HG02870 (cell line): ENCODE data around the gene LPXN.
A peak's percentile ranks its signal among the peaks of the same experiment; 100 is the strongest.

Experiments
- ATAC-seq: cut with Tn5 transposase; IDR thresholded peaks from one replicate; pipeline ENCODE4 v1.9.1; 2021; ENCODE audit warnings: mild to moderate bottlenecking, moderate library complexity; ENCODE audit not compliant: unreplicated experiment

The LPXN gene

DNA sequence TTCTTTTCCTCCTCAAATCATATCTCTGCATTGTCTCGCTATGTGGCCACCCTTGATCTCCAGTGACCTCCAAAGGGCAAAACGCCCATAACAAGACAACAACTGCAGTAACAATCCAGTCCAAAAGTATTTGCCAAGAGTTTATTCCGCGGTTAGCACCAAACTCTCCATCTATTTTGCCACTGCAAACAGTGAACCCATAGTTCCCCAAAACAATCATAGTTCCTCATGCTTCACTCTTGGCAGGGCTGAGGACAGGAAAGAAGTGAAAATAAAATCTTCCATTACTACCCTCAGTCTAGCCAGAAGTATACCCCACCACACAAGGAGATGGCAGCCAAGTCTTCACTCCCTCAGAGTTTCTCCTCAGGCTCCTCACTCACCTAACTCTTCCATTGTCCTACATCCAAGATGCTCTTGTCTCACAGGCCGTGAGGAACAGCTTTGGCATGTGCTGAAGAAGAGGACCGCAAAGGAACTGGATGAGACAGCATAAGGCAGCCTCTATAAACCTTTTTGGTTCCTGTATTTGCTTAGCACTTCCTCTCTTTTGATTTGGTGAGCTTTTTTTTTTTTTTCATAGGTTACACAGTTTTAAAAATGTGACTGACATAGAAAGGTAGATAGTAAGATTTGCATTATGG, at the start of gene LPXN:
Gene LPXN, minus strand, starts transcription at position 480 of the 644 bp plus-strand sequence. Its CDS starts 84 bp downstream, at position 396.
- no peak for ATAC-seq

DNA sequence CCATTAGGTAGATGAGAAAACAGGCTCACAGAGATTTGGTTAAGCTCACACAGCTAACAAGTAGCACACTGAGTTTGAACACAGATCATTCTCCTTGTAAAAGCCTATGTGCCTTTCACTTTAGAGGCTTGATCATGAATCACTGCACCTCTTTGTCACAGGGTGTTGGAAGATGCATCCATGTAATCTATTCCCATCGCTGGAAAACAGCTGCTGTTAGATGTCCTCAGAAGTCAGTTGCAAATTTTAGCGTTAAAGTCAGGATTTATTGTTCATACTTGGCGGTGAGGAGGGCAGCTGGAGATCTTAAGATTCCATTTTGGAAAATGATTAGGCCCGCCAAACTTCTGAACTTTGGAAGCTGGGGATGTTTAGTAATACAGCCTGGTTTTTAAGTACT, 49.4 kb upstream of the LPXN start:
- no peak for ATAC-seq

- ATAC-seq: no peak
Observed at GRCh38 chr11:58622344-58622743, 46.7 kb upstream of the LPXN start, which contains the start of gene CNTF. Gene CNTF, plus strand, starts transcription at chr11:58622665. Its CDS starts 88 bp downstream, at chr11:58622753.

GRCh38 chr11:58621586-58622262, 46.1 kb upstream of the LPXN start:
- no peak for ATAC-seq

DNA sequence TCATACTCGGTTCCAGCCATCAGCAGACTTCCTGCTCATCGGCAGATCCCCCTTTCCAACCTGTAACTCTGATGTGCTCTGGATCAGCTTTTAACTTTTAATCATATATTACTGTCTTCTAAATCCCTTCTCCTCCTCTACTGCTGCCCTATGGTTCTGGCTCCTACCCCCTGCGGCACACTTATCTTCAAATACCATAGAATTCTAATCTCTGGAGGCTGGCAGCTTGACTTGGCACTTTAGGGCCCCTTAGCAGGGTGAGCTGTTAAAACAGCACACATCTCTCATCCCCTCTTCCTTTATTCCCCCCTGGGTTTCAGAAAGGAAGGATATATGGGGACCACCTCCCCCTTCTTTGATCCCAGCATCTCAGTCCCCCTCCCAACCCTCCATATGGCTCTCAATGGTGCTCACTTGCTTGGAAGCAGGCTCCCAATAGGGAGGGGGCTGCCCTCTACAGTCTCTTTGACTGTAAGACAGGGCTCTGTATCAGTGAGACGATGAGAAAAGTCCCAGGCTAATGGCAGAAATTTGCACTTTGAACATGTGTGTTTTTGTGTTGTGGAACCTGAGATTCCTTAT, 42.4 kb upstream of the LPXN start:
- ATAC-seq: no peak

DNA sequence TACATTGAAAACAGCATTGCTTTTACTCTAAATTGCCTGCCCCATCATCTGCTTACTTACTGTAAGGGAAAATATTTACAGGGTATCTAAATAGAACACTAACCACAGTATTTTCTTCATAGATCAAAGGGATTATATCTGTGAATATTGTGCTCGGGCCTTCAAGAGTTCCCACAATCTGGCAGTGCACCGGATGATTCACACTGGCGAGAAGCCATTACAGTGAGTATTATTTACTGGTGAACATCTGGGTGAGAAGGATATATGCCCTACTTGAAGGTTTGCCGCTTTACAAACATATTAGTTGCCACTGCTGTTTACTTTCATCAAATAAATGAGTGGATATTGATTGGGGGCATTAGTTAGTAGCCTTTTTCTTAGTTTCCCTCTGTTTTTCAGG, 40.9 kb upstream of the LPXN start:
- no peak for ATAC-seq

DNA sequence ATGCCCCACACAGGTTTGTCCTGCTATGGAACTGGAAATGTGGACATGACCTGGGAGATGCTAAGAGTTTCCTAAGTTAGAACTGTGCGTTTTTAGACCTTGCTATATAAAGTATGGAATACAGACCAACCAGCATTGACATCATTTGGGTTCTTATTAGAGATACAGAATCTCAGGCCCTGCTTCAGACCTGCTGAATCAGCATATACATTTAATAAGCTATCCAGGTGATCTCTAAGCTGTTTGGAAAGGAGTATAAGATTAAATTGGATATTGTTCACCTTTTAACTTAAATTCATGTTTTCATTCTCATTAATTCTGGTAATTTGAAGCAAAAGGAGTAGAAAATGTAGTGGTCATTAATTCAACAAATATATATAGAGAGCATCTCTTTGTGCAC, 39.9 kb upstream of the LPXN start:
- no peak for ATAC-seq

DNA sequence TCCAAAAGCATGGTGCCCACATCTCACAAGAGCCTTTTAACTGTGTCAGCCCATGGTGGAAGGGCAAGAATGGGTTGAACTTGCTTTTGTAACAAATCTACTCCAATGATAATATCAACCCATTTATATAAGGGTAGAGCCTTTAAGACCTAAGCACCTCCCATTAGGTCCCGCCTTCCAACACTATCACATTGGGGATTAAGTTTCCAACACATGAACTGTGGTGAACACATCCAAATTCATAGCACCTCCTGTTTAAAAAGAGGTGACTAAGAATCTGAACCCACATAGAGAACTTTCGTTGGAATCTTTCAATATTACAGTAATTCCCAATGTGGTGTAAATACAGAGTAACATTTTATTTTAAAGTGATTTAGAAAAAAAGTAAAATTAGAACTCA, 37.6 kb upstream of the LPXN start:
- ATAC-seq: no peak

DNA sequence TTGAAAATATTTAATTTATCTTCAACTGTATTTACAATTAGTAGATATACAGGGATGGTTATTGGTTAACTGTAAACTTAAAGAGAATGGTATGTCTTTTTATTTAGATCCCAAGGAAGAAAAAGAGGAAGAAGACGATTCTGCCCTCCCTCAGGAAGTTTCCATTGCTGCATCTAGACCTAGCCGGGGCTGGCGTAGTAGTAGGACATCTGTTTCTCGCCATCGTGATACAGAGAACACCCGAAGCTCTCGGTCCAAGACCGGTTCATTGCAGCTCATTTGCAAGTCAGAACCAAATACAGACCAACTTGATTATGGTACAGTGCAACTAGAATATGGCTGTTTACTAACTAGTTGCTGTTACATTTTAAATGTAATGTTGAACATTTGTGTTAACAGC, 34.1 kb upstream of the LPXN start:
- ATAC-seq: peak; percentile 51

DNA sequence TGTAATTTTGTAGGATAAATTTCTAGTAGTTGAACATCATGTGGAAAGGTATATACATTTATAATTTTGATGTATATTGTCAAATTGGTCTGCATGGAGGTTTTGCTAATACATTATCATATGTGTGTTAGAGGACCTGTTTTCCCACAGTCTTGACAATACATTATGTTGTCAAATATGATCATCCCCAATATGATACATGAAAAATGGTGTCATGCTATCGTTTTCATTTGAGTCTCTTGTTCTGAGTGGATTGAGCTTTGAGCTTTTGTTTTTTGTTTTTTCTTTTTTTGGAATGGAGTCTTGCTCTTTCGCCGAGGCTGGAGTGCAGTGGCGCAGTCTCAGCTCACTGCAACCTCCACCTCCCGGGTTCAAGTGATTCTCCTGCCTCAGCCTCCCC, 32.7 kb upstream of the LPXN start:
- ATAC-seq: no peak

GRCh38 chr11:58606930-58607714, 31.5 kb upstream of the LPXN start:
- ATAC-seq: no peak

- no peak for ATAC-seq
Observed at GRCh38 chr11:58600510-58600909, 24.9 kb upstream of the LPXN start.

DNA sequence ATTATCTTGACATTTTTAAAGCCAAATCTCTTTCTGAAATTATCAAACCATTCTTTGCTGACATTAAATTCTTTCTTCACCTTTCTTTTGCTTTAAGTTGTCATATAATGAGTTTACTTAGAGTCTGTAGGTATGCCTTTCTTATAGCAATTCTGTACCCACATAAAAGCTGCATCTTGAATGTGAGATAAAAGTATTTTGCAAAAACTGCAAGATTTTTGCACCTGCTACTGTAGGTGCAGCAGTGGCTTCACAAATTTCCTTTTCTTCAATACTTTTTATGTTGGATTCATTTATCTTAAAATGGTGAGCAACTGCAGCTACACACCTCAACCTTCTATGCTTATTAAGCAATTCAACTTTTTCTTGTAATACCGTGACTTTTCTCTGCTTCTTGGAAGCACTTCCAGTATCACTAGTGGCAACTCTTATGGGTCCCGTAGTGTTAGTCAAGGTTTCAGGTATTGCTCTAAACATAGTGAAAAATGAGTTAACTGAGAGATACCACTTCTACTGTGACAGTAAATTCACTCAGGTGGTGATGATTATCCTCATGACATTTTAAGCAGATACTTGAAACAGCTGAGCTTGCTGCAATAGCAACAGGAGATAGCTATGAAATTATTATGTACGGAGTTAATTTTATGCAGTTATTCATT, 22.0 kb upstream of the LPXN start:
- ATAC-seq: peak; percentile 55

DNA sequence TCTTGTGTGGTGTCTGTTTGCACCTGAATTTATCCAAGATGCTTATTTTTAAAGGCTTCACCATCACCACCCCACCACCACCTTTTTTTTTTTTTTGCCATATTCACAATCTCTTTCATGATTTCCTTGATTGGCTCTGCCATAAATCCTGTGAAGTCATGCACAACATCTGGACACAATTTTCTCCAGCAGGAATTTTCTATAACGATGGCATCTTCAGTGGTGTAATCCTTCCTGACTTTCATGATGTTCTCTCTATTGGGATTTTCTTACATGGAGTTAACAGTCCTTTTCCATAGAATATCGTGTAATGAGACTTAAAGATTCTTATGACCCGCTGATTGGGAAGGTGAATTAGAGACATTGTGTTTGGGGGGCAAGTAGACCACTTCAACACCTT, 21.0 kb upstream of the LPXN start:
- ATAC-seq: no peak

GRCh38 chr11:58594826-58595225, 19.2 kb upstream of the LPXN start:
- no peak for ATAC-seq

DNA sequence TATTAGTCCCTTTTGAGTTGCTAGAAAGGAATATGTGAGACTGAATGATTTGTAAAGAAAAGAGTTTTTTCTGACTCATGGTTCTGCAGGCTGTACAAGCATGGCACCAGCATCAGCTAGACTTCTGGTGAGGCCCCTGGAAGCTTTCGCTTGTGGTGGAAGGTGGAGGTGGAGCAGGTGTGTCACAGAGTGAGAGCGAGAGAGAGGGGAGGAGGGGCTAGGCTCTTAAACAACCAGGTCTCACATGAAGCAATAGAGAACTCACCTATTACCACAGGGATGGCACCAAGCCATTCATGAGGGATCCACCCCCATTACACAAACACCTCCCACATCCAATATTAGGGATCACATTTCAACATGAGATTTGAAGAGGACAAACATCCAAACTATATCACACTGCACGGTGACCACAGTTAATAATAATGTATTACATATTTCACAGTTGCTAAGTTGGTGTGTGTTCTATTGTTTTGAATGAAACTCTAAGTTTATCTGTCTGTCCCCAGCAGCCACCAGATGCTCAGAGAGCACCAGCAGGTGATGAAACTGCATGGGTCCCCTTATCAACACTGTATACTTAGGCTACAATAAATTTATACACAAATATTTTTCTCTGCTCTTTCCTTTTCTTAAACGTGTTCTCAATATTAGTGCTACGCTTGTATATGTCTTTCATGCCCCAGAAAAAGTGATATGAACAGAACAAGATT, 17.3 kb upstream of the LPXN start:
- no peak for ATAC-seq

DNA sequence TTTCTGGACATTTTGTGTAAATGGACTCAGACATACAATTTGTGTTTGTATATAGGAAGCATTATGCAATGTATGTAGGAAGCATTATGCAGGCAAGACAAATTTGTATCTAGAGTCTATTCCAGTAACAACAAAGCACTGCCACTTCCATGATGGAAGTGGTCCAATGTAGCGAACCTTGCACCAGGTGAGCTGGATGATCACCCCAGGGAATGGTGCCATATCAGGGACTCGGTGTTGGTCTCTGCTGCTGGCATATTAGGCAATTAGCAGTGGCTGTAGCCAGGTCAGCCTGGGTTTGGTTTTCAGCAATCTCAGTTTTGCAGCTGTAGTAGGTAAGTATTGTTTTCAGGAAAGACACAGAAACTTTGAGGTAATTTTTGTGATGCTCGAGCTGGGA, 16.0 kb upstream of the LPXN start:
- no peak for ATAC-seq

- ATAC-seq: no peak
Observed at GRCh38 chr11:58586998-58587397, 11.3 kb upstream of the LPXN start.

DNA sequence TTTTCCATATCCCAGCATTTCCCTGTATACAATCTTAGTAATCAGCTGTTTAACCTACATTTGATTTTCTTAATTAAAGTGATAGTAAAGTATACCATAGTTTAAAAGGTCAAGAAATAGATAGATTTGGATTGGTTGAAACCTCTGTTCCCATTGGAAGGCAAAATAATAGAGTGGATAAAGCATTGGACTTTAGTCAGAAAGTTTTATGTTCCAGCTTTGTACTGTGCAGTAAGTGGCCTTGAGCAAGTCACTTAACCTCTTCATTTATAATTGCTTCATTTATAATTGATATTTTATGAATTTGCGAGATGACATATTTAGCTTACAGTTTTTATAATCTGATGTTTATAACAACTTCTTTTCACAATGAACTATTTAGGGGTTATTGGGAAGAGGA, 6.8 kb upstream of the LPXN start:
- no peak for ATAC-seq

- ATAC-seq: no peak
Observed at GRCh38 chr11:58580311-58580710, 4.7 kb upstream of the LPXN start.
